SK-N-SH (cell line): ENCODE measurements around the gene ZNF236. TPM values are rescaled to one million over a fixed set of nuclear protein-coding genes. Genes with fewer than 3 reads are reported as not detected.
"Not testable (repeated sequence)": the region's sequence is repeated elsewhere in the genome, so short reads cannot be mapped to it uniquely, and the experiment has no call there.

Experiments
- CTCF ChIA-PET: fragments of 300-600, 350-600 bp; formaldehyde crosslinking; extraction: SDS; loops from one replicate; lab custom pipeline; 2021; lab: Yijun Ruan, JAX
- POLR2A ChIA-PET: fragments of 350-600 bp; sonication (Branson Sonifier 250); formaldehyde crosslinking; extraction: SDS; loops from one replicate; lab custom pipeline; 2020; ENCODE audit warnings: antibody characterized with exemption, inconsistent platforms; lab: Yijun Ruan, JAX
- DNase-seq: peaks from one replicate; pipeline ENCODE4 v3.0.0; 2012
- H2AFZ ChIP-seq: fragments of 200-600 bp; sonication (generic); 2 replicates; pipeline ENCODE4 v1.8.1; 2016; ENCODE audit warnings: antibody characterized with exemption, mild to moderate bottlenecking, low read depth
- H3F3A ChIP-seq: fragments of 200-600 bp; sonication (generic); replicated peaks from 2 replicates; pipeline ENCODE3; 2016; ENCODE audit warnings: antibody characterized with exemption, mild to moderate bottlenecking; ENCODE audit not compliant: insufficient read depth
- H3K27ac ChIP-seq, 2 experiments: fragments of 200-500 bp in 1 of 2; fragments of 200-600 bp in 1 of 2; sonication (Bioruptor generic) in 1 of 2; sonication (generic), shearing (Covaris generic) in 1 of 2; 2 replicates each; pipeline versions ENCODE4 v1.5.1 to v1.6.1; 2014 to 2016; ENCODE audit warnings: low read depth in 2 of 2, inconsistent platforms in 1 of 2, low read length in 1 of 2, mild to moderate bottlenecking in 1 of 2, mixed read lengths in 1 of 2
- H3K27me3 ChIP-seq: fragments of 200-600 bp; sonication (generic), shearing (Covaris generic); 2 replicates; pipeline ENCODE4 v1.6.1; 2016; ENCODE audit warnings: mixed run types; ENCODE audit not compliant: insufficient read depth
- H3K36me3 ChIP-seq, 2 experiments: fragments of 200-500 bp in 1 of 2; fragments of 200-600 bp in 1 of 2; sonication (Bioruptor generic) in 1 of 2; sonication (generic) in 1 of 2; replicated peaks in 1 of 2; 2 replicates each; pipeline versions ENCODE3 to v1.5.1; 2014 to 2016; ENCODE audit warnings: low read length in 1 of 2, mild to moderate bottlenecking in 1 of 2; ENCODE audit not compliant: insufficient read depth in 2 of 2, control insufficient read depth in 1 of 2
- H3K4me1 ChIP-seq, 2 experiments: fragments of 200-500 bp in 1 of 2; fragments of 200-600 bp in 1 of 2; sonication (Bioruptor generic) in 1 of 2; sonication (generic), shearing (Covaris generic) in 1 of 2; 2 replicates each; pipeline versions ENCODE4 v1.5.1 to v1.6.1; 2014 to 2016; ENCODE audit warnings: low read depth in 1 of 2, low read length in 1 of 2, mixed run types in 1 of 2; ENCODE audit not compliant: insufficient read depth in 2 of 2, control insufficient read depth in 1 of 2
- H3K4me2 ChIP-seq: fragments of 200-600 bp; sonication (generic), shearing (Covaris generic); 2 replicates; pipeline ENCODE4 v1.6.1; 2017; ENCODE audit warnings: mixed run types
- H3K4me3 ChIP-seq, 2 experiments: fragments of 200-500 bp in 1 of 2; fragments of 200-600 bp in 1 of 2; sonication (Bioruptor generic) in 1 of 2; sonication (generic), shearing (Covaris generic) in 1 of 2; 2 replicates each; pipeline versions ENCODE4 v1.5.1 to v1.8.1; 2014 to 2016; ENCODE audit warnings: low read depth in 2 of 2, inconsistent platforms in 1 of 2, low read length in 1 of 2, mild to moderate bottlenecking in 1 of 2, mixed read lengths in 1 of 2, moderate library complexity in 1 of 2
- H3K79me2 ChIP-seq: fragments of 200-600 bp; sonication (generic); 2 replicates; pipeline ENCODE4 v1.8.1; 2017; ENCODE audit warnings: mild to moderate bottlenecking; ENCODE audit not compliant: insufficient read depth
- H3K9ac ChIP-seq: fragments of 200-600 bp; sonication (generic); 2 replicates; pipeline ENCODE4 v1.6.1; 2017; ENCODE audit warnings: mixed run types
- H3K9me2 ChIP-seq: fragments of 200-600 bp; sonication (generic); 2 replicates; pipeline ENCODE4 v1.6.1; 2017; ENCODE audit warnings: mixed run types
- H3K9me3 ChIP-seq: fragments of 200-600 bp; sonication (generic); 2 replicates; pipeline ENCODE4 v1.6.1; 2017; ENCODE audit warnings: mixed run types, mild to moderate bottlenecking, moderate library complexity
- H4K20me1 ChIP-seq: fragments of 200-600 bp; sonication (generic); 2 replicates; pipeline ENCODE4 v1.6.1; 2017; ENCODE audit warnings: mild to moderate bottlenecking, mixed run types; ENCODE audit not compliant: insufficient read depth
- EZH2phosphoT487 ChIP-seq: fragments of 200-600 bp; sonication (generic); IDR thresholded peaks from 2 replicates; pipeline ENCODE4 v1.6.1; 2017; ENCODE audit warnings: low read depth, mixed run types, mild to moderate bottlenecking, antibody characterized with exemption, moderate library complexity, borderline replicate concordance
- FOXJ3 ChIP-seq: sonication (generic); formaldehyde crosslinking; IDR thresholded peaks from 2 replicates; pipeline ENCODE4 v1.5.1; 2020; ENCODE audit warnings: mild to moderate bottlenecking, missing genetic modification reagents
- GABPA ChIP-seq: IDR thresholded peaks from 2 replicates; pipeline ENCODE4 v1.4.0; 2012; ENCODE audit warnings: low read depth, mild to moderate bottlenecking
- IRF3 ChIP-seq: fragments of 150-350 bp; IDR thresholded peaks from 2 replicates; pipeline ENCODE4 v1.6.1; 2016; ENCODE audit warnings: mild to moderate bottlenecking, low read depth, low read length
- JUND ChIP-seq: IDR thresholded peaks from 2 replicates; pipeline ENCODE4 v1.4.0; 2012
- MAX ChIP-seq: IDR thresholded peaks from 2 replicates; pipeline ENCODE4 v1.4.0; 2012; ENCODE audit warnings: low read depth
- MEF2A ChIP-seq: IDR thresholded peaks from 2 replicates; pipeline ENCODE4 v1.4.0; 2012; ENCODE audit warnings: low read depth, borderline replicate concordance
- MXI1 ChIP-seq: IDR thresholded peaks from 2 replicates; pipeline ENCODE4 v1.6.1; 2012; ENCODE audit warnings: mild to moderate bottlenecking, low read depth, low read length, improper control_type of control experiment
- RXRA ChIP-seq: IDR thresholded peaks from 2 replicates; pipeline ENCODE4 v1.4.0; 2012; ENCODE audit warnings: low read depth, mild to moderate bottlenecking, borderline replicate concordance
- SIN3A ChIP-seq: IDR thresholded peaks from 2 replicates; pipeline ENCODE4 v1.6.1; 2012; ENCODE audit warnings: low read depth, mild to moderate bottlenecking, low read length, moderate library complexity, borderline replicate concordance
- USF1 ChIP-seq: IDR thresholded peaks from 2 replicates; pipeline ENCODE4 v1.4.0; 2012; ENCODE audit warnings: low read depth, borderline replicate concordance
- USF2 ChIP-seq: fragments of 150-350 bp; IDR thresholded peaks from 2 replicates; pipeline ENCODE4 v1.6.1; 2017; ENCODE audit warnings: antibody characterized with exemption, low read length, low read depth, borderline replicate concordance
- WGBS: methylation state at CpG from one replicate; pipeline ENCODE4 v1.1.6; 2017; ENCODE audit warnings: low lambda C conversion rate; 5-methylcytosine and 5-hydroxymethylcytosine counted together
- polyA plus RNA-seq, 3 experiments: library from polyadenylated mRNA; depleted of rRNA; stranded (reverse); fragments of >200 nt; gene quantifications; 2 replicates each; pipeline ENCODE4 v1.2.3, GENCODE V29; 2012

The ZNF236 gene
- polyA plus RNA-seq, 1 of the 3 experiments (the other 2 are of a cell fraction): 4.2 TPM

GRCh38 chr18:76772665-76773064, 49.7 kb upstream of the ZNF236 start:
- Histone ChIP-seq H3K4me1 (no peaks in the 10 kb centered on the region), H3K9me2 (no peaks in the 10 kb centered on the region), H3K9me3 (no peaks in the 10 kb centered on the region), H2AFZ (no peak overlapping the region), H3F3A (no peaks in the 10 kb centered on the region), H3K9ac (no peak overlapping the region), H3K4me2 (no peak overlapping the region), H4K20me1 (no peaks in the 10 kb centered on the region), H3K4me3 (no peak overlapping the region), H3K27me3 (no peaks in the 10 kb centered on the region), H3K79me2 (no peaks in the 10 kb centered on the region), H3K27ac (no peak overlapping the region), H3K36me3 (no peaks in the 10 kb centered on the region)
- no peak for DNase-seq
- CTCF ChIA-PET: no interaction called here
- TF ChIP-seq USF2 (no peak), EZH2phosphoT487 (no peak), MAX (no peak), IRF3 (no peak), MEF2A (no peak), GABPA (no peak), SIN3A (no peak), FOXJ3 (no peak), MXI1 (no peak), RXRA (no peak), USF1 (no peak), JUND (no peak)
- POLR2A ChIA-PET: no interaction called here
- 78% methylated on average over 8 of the region's 8 CpGs for WGBS

GRCh38 chr18:76777036-76777435, 45.3 kb upstream of the ZNF236 start:
- H4K20me1 ChIP-seq, H3K9me3 ChIP-seq, DNase-seq, H3K9me2 ChIP-seq, H3K27ac ChIP-seq, H3K36me3 ChIP-seq, H3F3A ChIP-seq, H3K4me2 ChIP-seq, CTCF ChIA-PET, H2AFZ ChIP-seq, H3K4me3 ChIP-seq, H3K9ac ChIP-seq, H3K4me1 ChIP-seq, POLR2A ChIA-PET, H3K79me2 ChIP-seq, H3K27me3 ChIP-seq: not testable (repeated sequence)
- 68% methylated on average over 7 of the region's 22 CpGs for WGBS
